Effector CD4-positive, alpha-beta T cell (primary cell): ENCODE measurements around the gene SAMD11.
"Not testable (repeated sequence)": the region's sequence is repeated elsewhere in the genome, so short reads cannot be mapped to it uniquely, and the experiment has no call there.

Source experiments
- DNase-seq: peaks from one replicate; pipeline ENCODE4 v3.0.0-alpha.2; 2020

The SAMD11 gene

GRCh38 chr1:964691-965525 lies 41.2 kb downstream of the SAMD11 start:
- no peak for DNase-seq

DNA sequence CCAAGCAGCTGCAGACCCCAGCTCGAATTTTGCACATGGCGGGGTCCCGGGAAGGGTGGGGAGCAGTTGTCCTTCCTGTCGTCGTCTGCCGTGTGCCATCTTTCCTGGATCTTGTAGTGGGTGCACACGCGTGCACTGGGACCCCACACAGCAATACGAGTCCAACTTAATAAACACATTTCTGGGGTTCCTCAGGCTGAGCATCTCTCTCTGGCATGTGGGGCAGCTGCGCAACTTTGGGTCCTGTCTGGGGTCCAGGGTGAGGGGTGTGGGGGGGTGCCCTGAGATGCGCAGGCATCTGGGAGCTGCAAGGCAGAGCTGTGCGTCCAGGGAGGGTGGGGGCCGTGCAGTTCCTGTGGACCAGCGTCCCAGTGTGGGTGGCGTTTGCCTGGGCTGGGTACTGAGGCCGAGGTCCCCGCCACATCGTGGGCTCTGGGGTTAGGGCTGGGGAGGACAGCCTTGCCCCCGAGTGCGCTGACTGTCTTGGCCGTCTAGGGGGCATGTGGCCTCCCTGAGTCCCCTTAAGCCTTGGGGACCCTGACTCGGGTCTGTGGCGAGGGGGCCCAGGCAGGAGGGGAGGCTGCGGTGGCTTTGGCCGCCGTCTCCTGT lies 41.9 kb downstream of the SAMD11 start:
- no peak for DNase-seq

- no peak for DNase-seq
These were observed 42.5 kb downstream of the SAMD11 start, which contains the start of gene PLEKHN1 for GRCh38 chr1:966135-966703. TSS of gene PLEKHN1 (plus strand) at chr1:966482. CDS start at chr1:966532, 50 bp downstream.

DNA sequence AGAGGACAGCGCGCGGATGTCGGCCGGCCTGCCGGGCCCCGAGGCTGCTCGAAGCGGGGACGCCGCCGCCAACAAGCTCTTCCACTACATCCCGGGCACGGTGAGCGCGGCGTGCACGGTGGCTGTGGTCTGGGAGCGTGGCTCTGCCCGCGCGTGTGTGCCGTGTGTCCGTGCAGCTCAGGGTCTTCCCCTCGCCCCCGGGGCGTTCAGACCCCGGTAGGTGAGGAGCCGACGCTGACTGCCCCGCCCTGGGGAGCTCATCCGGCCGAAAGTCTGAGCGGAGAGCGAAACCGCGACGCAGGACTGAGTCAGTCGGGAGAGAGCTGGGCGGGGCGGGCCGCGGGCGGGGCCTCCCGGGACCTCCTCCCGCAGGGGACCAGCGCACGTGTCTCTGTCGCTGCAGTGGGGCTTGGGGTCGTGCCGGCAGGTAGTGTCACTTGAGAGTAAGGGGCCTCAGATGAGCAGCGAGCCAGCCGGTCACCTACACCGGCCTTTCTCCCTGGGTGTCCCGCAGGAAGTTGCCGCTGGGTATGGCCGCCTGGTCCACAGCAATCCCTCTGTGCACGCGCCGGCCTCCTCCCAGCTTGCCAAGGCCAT lies 43.1 kb downstream of the SAMD11 start:
- DNase-seq: peak; percentile 71

DNA sequence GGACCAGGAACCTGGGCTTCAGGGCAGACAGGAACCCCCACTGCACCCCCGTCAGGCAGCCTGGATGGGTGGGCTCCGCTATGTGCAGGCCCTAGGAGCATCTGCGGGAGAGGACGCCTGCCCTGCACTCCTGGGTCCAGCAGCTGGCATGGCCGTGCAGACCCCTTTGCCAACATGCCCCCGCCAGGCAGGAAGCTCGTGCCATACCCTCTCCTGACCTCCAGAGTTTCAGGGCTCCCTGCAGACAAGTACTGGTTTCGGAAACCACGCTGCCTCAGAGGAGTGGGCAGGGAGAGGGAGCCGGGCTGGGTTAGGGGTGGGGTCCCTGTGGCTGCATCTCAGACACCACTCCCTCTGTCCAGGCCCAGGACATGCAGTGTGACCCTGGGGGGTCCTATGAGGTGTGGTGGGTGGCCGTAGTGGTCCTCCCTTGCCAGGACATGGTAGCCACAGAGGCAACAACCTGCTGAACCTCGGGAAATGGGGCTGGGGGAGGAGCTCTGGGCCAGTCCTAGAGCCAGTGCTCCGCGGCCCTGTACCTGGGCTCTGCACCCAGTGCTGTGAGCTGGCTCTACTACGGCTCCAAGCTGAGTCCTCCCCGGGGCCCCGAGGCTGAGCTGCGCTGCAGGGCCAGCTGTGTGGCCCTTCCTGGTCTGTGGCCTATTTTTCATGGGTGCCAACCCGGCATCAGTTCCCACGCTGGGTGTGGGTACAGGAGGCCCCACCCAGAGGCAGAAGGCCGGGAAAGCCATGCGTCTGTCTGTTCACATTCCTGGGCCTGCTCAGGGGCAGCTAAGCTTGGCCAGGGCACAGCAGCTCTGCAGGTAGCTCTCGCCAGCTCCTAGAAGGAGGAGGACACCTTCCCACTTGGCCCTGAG lies 44.0 kb downstream of the SAMD11 start:
- no peak for DNase-seq

GRCh38 chr1:969260-969855 lies 45.6 kb downstream of the SAMD11 start:
- no peak for DNase-seq

GRCh38 chr1:970242-970972 lies 46.7 kb downstream of the SAMD11 start:
- DNase-seq: no peak

- no peak for DNase-seq
These were observed 47.4 kb downstream of the SAMD11 start for GRCh38 chr1:970973-971730.

GRCh38 chr1:971751-972506 lies 48.2 kb downstream of the SAMD11 start:
- no peak for DNase-seq

DNA sequence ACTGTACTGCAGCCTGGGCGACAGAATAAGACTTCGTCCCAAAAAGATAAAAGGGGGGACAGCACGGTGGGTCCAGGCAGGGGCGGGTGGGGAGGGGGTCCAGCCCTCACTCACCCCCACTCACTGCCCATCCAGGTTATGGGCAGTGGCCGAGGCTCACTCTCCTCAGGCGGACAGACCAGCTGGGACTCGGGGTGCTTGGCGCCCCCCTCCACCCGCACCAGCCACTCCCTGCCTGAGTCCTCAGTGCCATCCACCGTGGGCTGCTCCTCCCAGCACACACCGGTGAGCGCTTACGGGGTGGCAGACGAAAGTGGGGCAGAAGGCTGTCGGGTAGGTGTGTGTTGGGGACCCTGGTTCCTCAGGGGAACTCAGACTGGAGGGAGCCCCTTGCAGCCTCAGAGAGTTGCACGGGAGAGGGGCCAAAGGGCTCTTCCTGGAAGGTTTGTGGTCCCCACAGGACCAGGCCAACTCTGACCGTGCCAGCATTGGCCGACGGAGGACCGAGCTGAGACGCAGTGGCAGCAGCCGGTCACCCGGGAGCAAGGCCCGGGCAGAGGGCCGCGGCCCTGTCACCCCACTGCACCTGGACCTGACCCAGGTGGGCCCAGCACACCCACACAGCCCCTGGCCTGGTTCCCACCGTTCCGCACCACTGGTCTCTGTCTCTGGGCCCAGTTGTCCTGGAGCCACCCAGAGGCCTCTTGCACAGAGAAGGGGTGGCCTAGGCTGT lies 49.2 kb downstream of the SAMD11 start:
- no peak for DNase-seq

DNA sequence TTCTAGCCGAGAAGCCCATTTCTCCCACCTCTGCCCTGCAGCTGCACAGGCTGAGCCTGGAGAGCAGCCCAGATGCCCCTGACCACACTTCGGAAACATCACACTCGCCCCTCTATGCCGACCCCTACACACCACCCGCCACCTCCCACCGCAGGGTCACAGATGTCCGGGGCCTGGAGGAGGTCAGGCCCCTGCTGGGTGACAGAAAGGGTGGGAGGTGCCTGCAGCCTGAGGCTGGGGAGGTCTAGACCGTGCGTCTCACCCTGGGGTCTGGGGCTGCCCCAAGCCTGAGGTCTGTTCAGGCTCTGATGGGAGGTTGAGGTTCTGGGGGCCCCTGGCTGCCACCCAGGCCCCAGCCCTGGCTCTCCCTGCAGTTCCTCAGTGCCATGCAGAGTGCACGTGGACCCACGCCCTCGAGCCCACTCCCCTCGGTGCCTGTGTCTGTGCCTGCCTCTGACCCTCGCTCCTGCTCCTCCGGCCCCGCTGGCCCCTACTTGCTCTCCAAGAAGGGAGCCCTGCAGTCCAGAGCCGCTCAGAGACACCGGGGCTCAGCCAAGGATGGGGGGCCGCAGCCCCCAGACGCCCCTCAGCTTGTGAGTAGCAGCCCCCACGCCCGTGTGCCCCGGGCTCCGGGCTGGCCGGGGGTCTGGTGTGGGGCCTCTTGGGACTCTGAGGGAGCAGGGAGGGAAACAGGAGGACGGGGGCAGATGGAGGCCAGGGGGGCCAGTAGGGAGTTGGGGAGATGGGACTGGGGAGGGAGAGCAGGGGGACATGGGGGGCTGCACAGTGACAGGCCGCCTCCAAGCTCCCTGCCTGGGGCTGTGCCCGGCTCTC lies 50.0 kb downstream of the SAMD11 start:
- no peak for DNase-seq

DNA sequence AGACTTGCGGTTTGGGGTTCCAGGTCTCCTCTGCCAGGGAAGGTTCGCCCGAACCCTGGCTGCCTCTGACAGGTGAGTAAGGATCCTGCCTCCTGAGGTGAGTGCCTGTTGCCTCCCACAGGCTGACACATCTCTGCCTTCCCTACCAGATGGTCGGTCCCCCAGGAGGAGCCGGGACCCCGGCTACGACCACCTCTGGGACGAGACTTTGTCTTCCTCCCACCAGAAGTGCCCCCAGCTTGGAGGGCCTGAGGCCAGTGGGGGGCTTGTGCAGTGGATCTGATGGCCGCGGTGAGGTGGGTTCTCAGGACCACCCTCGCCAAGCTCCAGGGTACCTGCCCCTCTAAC lies 50.5 kb downstream of the SAMD11 start:
- DNase-seq: no peak

- DNase-seq: no peak
These were observed 51.1 kb downstream of the SAMD11 start for GRCh38 chr1:974687-975328.

GRCh38 chr1:975365-975764 lies 51.6 kb downstream of the SAMD11 start:
- no peak for DNase-seq

DNA sequence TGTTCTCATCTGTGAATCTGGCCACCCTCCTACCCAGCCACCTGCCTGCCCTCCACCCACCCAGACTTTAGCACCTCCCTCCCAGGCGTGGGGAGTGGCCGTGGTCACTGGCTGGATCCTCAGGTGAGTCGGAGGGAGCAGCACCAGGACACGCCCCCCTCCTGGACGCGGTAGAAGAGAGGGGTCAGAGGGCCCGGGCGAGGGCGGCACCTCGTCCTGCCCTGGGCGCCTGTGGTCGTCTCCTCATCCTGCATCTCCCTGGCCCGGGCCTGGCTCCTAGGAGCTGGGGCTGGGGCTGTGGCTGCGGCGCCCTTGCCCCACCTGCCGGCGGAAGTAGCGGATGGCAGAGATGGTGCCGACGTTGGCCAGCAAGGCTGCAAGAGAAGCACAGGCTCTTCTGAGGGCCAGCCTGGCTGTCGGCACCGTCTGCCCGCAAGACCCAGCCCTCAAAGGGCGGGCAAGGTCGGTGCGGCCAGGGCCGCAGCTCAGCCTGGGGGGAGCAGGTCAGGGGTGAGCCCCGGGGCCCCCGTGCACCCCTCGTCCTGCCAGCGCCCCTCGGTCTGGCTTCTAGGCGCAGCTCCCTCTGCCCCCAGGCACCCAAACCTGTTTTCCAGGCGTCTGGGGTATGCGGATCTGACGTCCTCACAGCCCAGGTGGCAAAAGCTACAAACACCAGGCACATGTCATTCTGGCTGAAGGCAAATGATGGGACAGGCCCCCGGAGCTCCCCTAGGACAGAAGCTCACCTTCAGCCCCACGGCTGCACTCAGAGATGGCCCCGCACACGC lies 52.4 kb downstream of the SAMD11 start:
- no peak for DNase-seq

GRCh38 chr1:976791-977190 lies 53.1 kb downstream of the SAMD11 start:
- not testable (repeated sequence) for DNase-seq
